ENCODE data around the gene RPS6KA2.

GRCh38 chr6:166476061-166476591 lies 150.9 kb downstream of the RPS6KA2 start:
- TF ChIP-seq CTCF (IDR thresholded peaks at IDR 0.05) (no peak), EZH2 (IDR thresholded peaks at IDR 0.05; ENCODE audit: borderline replicate concordance, insufficient read depth, low read depth, low read length, poor library complexity, severe bottlenecking) (no peak)

Measured in B cell (primary cell).